WI38 (cell line): ENCODE data around the gene GLCCI1.

ENCODE experiments used
- H3K4me3 ChIP-seq: 2 replicates; pipeline ENCODE4 v1.5.1; 2011; ENCODE audit warnings: low read depth, mild to moderate bottlenecking, control low read depth, low read length
- CTCF ChIP-seq: IDR thresholded peaks from 2 replicates; pipeline ENCODE4 v1.5.1; 2012; ENCODE audit warnings: low read depth, mild to moderate bottlenecking, control low read depth, low read length

GLCCI1 gene

GRCh38 chr7:7924303-7924702 lies 44.3 kb upstream of the GLCCI1 start:
- H3K4me3 ChIP-seq: no peak overlapping the region
- no peak for TF ChIP-seq CTCF

DNA sequence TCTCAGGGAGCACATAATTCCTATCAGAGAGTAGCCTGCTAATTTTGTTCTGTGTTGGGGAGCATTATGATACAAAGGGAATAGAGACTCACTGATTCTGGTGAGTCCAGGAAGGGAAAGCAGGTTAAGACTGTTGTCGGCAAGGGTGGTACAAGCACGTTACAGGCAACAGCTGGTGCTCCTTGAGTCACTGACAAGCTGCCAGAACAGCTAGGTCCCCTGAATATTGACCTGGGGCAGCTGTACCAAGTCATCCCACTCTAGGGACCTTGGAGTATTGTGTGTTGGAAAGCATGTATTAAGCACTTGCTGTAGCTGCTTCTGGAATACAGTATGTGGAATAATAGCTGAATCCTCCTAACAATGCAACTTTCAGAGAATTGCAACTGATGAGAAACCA lies 37.0 kb upstream of the GLCCI1 start:
- no peak for TF ChIP-seq CTCF
- H3K4me3 ChIP-seq: no peak overlapping the region

DNA sequence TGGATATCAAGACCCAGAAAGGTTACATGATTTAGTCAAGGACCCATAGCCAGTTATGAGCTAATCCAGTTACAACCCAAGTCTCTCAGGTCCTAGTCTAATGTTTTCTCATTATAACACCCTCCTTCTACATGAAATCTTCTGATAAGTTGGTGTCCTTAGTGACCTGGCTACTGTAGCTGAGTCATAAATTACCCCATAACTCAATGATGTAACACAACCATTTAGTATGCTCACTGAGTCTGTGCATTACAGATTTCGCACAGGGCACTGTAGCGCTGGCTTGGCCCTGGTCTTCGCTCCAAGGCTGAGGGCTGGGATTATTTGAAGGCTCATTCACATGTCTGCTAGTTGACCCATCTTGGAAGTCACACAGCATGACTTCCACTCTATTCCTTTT lies 36.0 kb upstream of the GLCCI1 start:
- H3K4me3 ChIP-seq: no peak overlapping the region
- TF ChIP-seq CTCF: no peak

DNA sequence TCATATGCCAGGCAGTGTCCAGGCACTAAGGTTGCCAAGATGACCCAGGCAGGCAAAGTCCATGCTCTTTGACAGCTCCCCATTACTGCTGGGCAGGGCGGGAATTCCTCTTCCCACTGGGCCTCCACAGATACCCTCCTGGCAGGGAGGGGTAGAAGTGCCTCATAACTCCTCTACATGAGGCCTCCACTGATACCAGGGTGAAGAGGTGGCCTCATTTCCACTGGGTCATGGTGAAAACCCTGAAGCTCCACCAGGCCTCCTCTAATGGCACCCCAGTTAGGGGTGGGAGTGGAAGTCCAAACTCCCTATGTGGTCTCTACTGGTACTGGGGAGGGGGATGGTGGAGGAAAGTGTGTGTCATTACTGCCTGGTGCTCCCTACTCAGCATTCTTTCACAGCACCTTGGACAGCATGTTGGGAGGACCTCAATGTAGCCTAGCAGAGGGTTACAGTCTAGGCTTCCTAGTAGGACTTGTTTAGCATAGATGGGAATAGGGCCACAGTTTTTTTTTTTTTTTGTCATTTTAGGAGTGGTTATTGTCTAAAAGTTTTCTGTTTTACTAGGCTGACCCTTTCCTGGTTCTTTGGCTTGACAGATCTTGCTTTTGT lies 34.6 kb upstream of the GLCCI1 start:
- no peak overlapping the region for H3K4me3 ChIP-seq
- no peak for TF ChIP-seq CTCF

GRCh38 chr7:7934945-7935344 lies 33.7 kb upstream of the GLCCI1 start:
- H3K4me3 ChIP-seq: no peak overlapping the region
- TF ChIP-seq CTCF: no peak

DNA sequence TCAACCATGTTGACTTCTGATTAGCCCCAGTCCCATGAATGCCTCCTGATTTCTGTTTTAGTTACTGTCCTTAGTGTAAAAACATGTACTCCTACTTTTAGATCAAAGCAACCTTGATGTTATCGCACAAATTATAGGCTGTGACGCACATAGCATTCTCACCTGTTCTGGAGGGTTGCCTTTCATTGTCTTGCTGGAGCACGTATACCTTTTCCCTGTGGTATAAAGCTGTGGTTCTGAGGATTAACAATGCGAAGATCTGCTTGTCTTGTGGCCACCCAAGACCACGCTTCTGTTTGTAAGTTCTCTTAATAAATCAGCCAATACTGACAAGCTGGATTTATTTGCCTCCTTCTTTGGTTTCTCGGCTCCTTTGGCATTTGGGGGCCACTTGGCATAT lies 30.1 kb upstream of the GLCCI1 start:
- TF ChIP-seq CTCF: no peak

DNA sequence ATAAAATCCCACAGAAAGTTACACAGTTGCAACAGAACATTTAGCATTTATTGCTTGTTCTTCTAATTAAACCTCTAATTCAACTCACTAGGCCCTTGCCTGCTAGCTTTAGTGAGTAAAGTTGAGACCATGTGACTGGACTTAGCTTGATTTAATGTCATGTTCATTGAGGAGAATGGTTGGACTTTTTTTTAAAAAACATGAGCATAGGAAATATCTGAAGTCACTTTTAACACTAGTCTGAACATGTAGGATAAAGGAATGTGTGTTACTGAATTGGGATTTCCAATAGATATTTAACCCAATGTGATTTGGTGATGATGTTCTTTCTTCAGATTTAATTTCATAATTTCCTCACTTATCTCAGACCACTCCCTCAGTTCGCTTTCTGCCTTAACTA lies 24.6 kb upstream of the GLCCI1 start:
- TF ChIP-seq CTCF: no peak
- H3K4me3 ChIP-seq: no peak overlapping the region

More for the DNA sequence above, 30.1 kb upstream of the GLCCI1 start:
- no peak overlapping the region for H3K4me3 ChIP-seq
